ENCODE data around the gene AGAP1. TPM values are rescaled to one million over a fixed set of nuclear protein-coding genes. Genes with fewer than 3 reads are reported as not detected.

Gene AGAP1
- total RNA-seq, 6 experiments from 2014 or later, result 14.1 to 16.0 (median 15.1) TPM

DNA sequence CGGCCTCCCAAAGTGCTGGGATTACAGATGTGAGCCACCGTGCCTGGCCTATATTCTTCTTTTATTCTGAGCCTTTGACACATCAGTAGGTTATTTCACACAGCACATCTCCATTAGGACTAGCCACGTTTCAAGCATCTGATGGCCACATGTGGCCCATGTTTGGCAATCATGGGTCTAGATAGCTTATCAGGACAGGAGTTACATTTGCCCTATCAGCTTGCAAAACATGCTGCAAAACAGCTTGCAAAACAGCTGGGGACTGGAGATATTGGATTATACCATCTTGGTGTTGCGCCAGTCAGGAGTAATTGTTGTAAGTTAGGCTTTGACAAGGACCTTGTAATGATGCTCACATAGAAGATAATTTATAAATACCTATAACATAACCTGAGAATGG lies 579.4 kb downstream of the AGAP1 start:
- Mint-ChIP-seq H3K27me3 (ENCODE audit: insufficient read depth) (peaks cover 1% of the 10 kb centered on the region; the same call in 1 of the 2 replicates), H3K4me3 (no peak overlapping the region), H3K27ac (no peak overlapping the region), H3K9me3 (no peaks in the 10 kb centered on the region), H3K4me1 (ENCODE audit: low read depth) (no peaks in the 10 kb centered on the region), H3K36me3 (ENCODE audit: low read depth) (peaks cover 9% of the 10 kb centered on the region; the same call in 1 of the 2 replicates)
- DNase-seq, result no peak
- TF ChIP-seq, protein P1, sequence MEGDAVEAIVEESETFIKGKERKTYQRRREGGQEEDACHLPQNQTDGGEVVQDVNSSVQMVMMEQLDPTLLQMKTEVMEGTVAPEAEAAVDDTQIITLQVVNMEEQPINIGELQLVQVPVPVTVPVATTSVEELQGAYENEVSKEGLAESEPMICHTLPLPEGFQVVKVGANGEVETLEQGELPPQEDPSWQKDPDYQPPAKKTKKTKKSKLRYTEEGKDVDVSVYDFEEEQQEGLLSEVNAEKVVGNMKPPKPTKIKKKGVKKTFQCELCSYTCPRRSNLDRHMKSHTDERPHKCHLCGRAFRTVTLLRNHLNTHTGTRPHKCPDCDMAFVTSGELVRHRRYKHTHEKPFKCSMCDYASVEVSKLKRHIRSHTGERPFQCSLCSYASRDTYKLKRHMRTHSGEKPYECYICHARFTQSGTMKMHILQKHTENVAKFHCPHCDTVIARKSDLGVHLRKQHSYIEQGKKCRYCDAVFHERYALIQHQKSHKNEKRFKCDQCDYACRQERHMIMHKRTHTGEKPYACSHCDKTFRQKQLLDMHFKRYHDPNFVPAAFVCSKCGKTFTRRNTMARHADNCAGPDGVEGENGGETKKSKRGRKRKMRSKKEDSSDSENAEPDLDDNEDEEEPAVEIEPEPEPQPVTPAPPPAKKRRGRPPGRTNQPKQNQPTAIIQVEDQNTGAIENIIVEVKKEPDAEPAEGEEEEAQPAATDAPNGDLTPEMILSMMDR (IDR thresholded peaks at IDR 0.05), result no peak

DNA sequence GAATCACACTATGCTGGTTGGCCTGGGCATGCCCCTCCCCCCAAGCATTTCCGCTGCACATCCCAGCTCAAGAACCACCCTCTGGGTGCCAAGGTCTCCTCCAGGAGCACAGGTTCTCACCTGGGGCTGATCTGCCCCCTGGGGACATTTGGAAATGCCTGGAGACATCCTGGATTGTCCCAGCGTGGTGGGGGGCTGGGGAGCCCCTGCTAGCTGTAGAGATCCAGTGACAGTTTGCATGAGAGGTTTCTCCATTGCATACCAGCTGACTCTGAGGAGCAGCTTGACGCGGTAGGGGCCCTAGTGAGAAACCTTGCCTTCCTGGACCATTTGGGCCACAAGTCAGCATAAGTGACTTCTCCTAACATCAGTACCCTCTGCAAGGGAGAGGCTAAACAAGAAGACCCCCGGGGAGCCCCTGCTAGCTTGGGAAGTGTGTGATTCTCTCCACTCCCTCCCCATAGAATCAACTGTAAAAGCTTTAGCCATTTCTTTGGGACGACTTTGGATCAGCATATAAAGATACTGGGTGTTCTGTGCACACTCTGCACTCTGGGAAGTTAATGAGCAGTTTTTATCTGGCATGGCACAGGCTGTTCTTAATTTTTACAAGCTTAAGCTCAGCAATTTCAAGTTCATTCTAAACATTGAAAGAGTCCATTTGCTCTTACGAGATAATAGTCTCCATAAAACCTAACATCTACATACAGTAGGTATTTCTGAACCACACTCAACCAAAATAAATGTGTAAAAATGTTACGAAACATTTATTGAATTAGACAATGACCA lies 580.2 kb downstream of the AGAP1 start:
- no peak overlapping the region for H3K4me3 Mint-ChIP-seq
- H3K4me1 Mint-ChIP-seq (ENCODE audit: low read depth), result no peaks in the 10 kb centered on the region
- H3K27me3 Mint-ChIP-seq (ENCODE audit: insufficient read depth), result peaks cover 1% of the 10 kb centered on the region; the same call in 1 of the 2 replicates
- no peaks in the 10 kb centered on the region; the same call in 1 of the 2 replicates for H3K9me3 Mint-ChIP-seq
- peaks cover 9% of the 10 kb centered on the region; the same call in 1 of the 2 replicates for H3K36me3 Mint-ChIP-seq (ENCODE audit: low read depth)
- TF ChIP-seq, protein P1 (IDR thresholded peaks at IDR 0.05), result no peak
- H3K27ac Mint-ChIP-seq, result no peak overlapping the region
- DNase-seq, result no peak

DNA sequence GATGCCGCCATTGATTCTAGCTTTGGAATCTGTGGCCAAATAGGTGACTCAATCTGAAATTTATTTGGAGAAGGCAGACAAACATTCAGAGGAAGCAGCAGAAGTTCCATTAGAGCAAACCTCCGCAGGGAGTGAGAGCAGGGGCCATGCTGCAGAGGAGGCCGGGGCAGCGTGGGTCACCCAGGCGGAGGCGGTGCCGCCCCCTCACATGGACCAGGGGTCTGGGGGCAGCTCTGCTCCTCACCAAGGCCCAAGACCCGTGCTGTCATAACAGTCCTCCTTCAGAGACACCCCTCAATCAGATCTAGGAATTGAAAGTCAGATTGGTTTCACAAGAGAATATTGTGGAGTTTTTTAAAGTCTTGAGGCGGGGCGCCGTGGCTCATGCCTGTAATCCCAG lies 582.0 kb downstream of the AGAP1 start:
- H3K9me3 Mint-ChIP-seq, result no peaks in the 10 kb centered on the region; the same call in 1 of the 2 replicates
- TF ChIP-seq, protein P1 (IDR thresholded peaks at IDR 0.05), result no peak
- peaks cover 1% of the 10 kb centered on the region; the same call in 1 of the 2 replicates for H3K27me3 Mint-ChIP-seq (ENCODE audit: insufficient read depth)
- H3K27ac Mint-ChIP-seq, result no peak overlapping the region
- DNase-seq, result no peak
- no peak overlapping the region for H3K4me3 Mint-ChIP-seq
- no peaks in the 10 kb centered on the region for H3K4me1 Mint-ChIP-seq (ENCODE audit: low read depth)
- H3K36me3 Mint-ChIP-seq (ENCODE audit: low read depth), result peaks cover 6% of the 10 kb centered on the region; the same call in 1 of the 2 replicates

DNA sequence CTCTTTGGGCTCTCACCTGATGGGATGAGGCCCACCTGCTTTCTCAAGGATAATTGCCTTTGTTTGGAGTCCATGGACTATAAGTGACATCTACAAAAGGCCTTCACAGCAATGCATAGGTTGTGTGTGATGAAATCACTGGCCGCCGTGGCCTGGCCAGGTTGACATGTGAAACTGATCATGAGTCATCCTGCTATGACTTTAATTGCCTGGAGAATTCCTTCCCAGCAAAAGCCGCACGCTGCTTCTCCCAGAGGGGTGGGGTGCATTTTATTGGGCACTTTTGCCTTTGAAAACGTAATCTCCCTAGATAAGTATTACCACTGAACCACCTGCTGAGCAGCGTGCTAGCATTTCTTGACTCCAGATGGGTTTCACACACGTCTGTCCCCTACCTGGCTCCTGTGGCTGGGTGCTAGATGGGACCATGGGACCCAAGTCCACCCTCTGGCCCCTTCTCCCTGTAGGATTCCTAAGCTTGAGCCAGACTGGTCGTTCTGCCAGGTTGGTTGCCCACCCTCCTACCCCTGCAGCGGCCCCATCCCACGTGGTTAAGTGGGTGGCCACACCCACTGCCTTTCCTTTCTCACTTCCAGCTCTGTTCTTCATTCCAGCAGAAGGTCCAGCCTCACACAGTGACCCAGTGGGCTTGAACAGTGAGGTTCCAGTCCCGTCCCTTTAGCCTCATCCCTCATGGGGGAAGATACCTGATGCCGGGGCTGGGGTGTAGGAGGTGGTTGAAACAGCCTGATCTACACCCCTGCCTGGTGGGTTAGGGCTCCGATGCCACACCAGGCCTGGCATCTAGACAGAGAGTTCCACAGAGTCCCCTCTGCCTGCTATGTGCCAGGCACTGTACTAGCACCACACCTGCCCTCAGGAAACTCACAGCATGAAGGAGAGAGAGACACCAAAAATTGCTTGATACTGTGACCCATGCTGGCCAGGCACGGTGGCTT lies 584.7 kb downstream of the AGAP1 start:
- no peak for DNase-seq
- H3K27ac Mint-ChIP-seq, result no peak overlapping the region
- peaks cover 7% of the 10 kb centered on the region; the same call in 1 of the 2 replicates for H3K4me1 Mint-ChIP-seq (ENCODE audit: low read depth)
- TF ChIP-seq, protein P1 (IDR thresholded peaks at IDR 0.05), result no peak
- H3K27me3 Mint-ChIP-seq (ENCODE audit: insufficient read depth), result peaks cover 1% of the 10 kb centered on the region; the same call in 1 of the 2 replicates
- H3K9me3 Mint-ChIP-seq, result no peaks in the 10 kb centered on the region; the same call in 1 of the 2 replicates
- no peaks in the 10 kb centered on the region for H3K36me3 Mint-ChIP-seq (ENCODE audit: low read depth)
- no peak overlapping the region for H3K4me3 Mint-ChIP-seq

DNA sequence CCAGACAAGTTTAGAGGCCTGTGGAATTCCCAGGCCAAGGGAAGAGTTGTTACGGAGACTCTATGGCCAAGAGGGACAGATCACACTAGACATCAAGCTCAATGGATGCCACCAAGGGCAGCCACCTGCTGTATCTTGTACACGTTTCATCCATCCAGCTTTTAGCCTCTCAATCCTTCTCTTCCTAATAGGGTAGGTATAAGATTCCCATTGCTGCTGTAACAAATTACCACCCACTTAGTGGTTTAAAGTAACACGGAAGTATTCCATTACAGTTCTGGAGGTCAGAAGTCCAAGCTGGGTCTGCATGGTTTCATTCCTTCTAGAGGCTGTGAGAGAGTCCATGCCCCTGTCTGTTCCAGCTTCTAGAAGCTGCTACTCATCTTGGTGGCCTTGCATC lies 586.6 kb downstream of the AGAP1 start:
- Mint-ChIP-seq H3K27ac (no peak overlapping the region), H3K27me3 (ENCODE audit: insufficient read depth) (no peaks in the 10 kb centered on the region), H3K9me3 (no peaks in the 10 kb centered on the region; the same call in 1 of the 2 replicates), H3K36me3 (ENCODE audit: low read depth) (no peaks in the 10 kb centered on the region), H3K4me1 (ENCODE audit: low read depth) (peaks cover 7% of the 10 kb centered on the region; the same call in 1 of the 2 replicates), H3K4me3 (no peak overlapping the region)
- TF ChIP-seq, protein P1 (IDR thresholded peaks at IDR 0.05), result no peak
- no peak for DNase-seq

Data from HFFc6 (cell line).